Spleen (tissue), 11 donors: Measurements from ENCODE around the gene CMYA5. TPM values are rescaled to one million over a fixed set of nuclear protein-coding genes. Genes with fewer than 3 reads are reported as not detected.

Experiments
- DNase-seq: peaks from one replicate; pipeline ENCODE4 v3.0.0-alpha.2; 2020
- H3K27ac ChIP-seq, 8 donors: fragments of 200-600 bp; sonication (generic) in 7 of 8; 1 replicate in 4 of 8; 2 replicates in 4 of 8; pipeline versions ENCODE4 v1.5.0 to v1.8.0; 2016 to 2021; ENCODE audit warnings: inconsistent platforms in 4 of 8, mild to moderate bottlenecking in 4 of 8, moderate library complexity in 1 of 8
- H3K27me3 ChIP-seq, 7 donors: fragments of 200-600 bp; sonication (generic) in 6 of 7; replicated peaks in 1 of 7; 1 replicate in 4 of 7; 2 replicates in 3 of 7; pipeline versions ENCODE4 v1.5.0 to v1.8.0; 2016 to 2021; ENCODE audit warnings: inconsistent platforms in 3 of 7, mild to moderate bottlenecking in 1 of 7
- H3K36me3 ChIP-seq, 6 donors: fragments of 200-600 bp; sonication (generic) in 5 of 6; 1 replicate in 4 of 6; 2 replicates in 2 of 6; pipeline versions ENCODE4 v1.5.0 to v1.8.0; 2016 to 2021; ENCODE audit warnings: inconsistent platforms in 2 of 6
- H3K4me1 ChIP-seq, 6 donors: fragments of 200-600 bp; sonication (generic) in 5 of 6; 1 replicate in 3 of 6; 2 replicates in 3 of 6; pipeline versions ENCODE4 v1.5.0 to v1.8.0; 2016 to 2021; ENCODE audit warnings: inconsistent platforms in 3 of 6
- H3K4me3 ChIP-seq, 8 donors: fragments of 200-600 bp; sonication (generic) in 7 of 8; 1 replicate in 4 of 8; 2 replicates in 4 of 8; pipeline versions ENCODE4 v1.5.0 to v1.8.0; 2016 to 2021; ENCODE audit warnings: inconsistent platforms in 4 of 8, mild to moderate bottlenecking in 4 of 8, moderate library complexity in 2 of 8
- H3K9me3 ChIP-seq, 8 donors: fragments of 200-600 bp; sonication (generic) in 7 of 8; 1 replicate in 4 of 8; 2 replicates in 4 of 8; pipeline versions ENCODE4 v1.5.0 to v1.8.0; 2016 to 2021; ENCODE audit warnings: inconsistent platforms in 4 of 8
- POLR2A ChIP-seq, 3 donors: fragments of 450-650 bp; IDR thresholded peaks; one replicate each; pipeline ENCODE4 v1.5.1; 2017; ENCODE audit warnings: antibody characterized with exemption in 3 of 3, mild to moderate bottlenecking in 1 of 3
- POLR2AphosphoS5 ChIP-seq, 3 donors: sonication (generic); formaldehyde crosslinking; IDR thresholded peaks; one replicate each; pipeline ENCODE4 v1.5.1; 2017; ENCODE audit warnings: antibody characterized with exemption in 3 of 3
- WGBS, 5 donors: extraction: QIAGEN DNeasy Blood & Tissue Kit in 3 of 5; methylation state at CpG; one replicate each; pipeline versions ENCODE4 v1.1.5 to v1.1.7; 2013 to 2018; 5-methylcytosine and 5-hydroxymethylcytosine counted together
- intact Hi-C: fragments of 100-400 bp; cut with DNase I; formaldehyde crosslinking; loops from one replicate; pipeline ENCODE4 v1.15.0; 2023; ENCODE audit warnings: low total_unique reads
- polyA plus RNA-seq, 3 donors: library from polyadenylated mRNA; stranded (reverse); fragments of 200-250 nt; gene quantifications; one replicate each; pipeline ENCODE4 v1.2.1, GENCODE V29; 2013
- total RNA-seq, 7 donors: library from RNA; depleted of rRNA in 3 of 7; stranded (reverse); fragments of >200 nt in 3 of 7; fragmentation: NEBNext Ultra II Directional in 4 of 7; extraction: Animal tissue kit (Norgen Biotek cat#: 25700) in 4 of 7; gene quantifications; one replicate each; pipeline versions ENCODE4 v1.1.0 to v1.2.1, GENCODE V29; 2016 to 2021
- TF ChIP-seq, protein P1 (sequence below), 11 experiments: fragments of 200-600 bp in 7 of 11; fragments of 450-650 bp in 4 of 11; sonication (generic) in 4 of 11; IDR thresholded peaks in 8 of 11; conservative IDR thresholded peaks in 3 of 11; 1 replicate in 7 of 11; 2 replicates in 4 of 11; pipeline versions ENCODE4 v1.4.0 to v1.8.0; 2016 to 2021; ENCODE audit warnings: antibody characterized with exemption in 11 of 11, inconsistent platforms in 4 of 11, mild to moderate bottlenecking in 1 of 11
- donor health status: healthy with polysubstance abuse.
- donor health status: DM: no; HTN: no; CAD: no; lungs with moderate emphysema.
- donor health status: DM: no; HTN: no; CAD: no.
- donor health status: Bipolar disorder and iron deficiency.
- donor health status: healthy.
- donor health status: DM: no; HTN: no; CAD: no.
- donor health status: DM: yes; HTN: yes; CAD: no.

Gene CMYA5
- total and polyA plus RNA-seq, 10 donors: 0.13 to 0.85 (median 0.28) TPM

DNA sequence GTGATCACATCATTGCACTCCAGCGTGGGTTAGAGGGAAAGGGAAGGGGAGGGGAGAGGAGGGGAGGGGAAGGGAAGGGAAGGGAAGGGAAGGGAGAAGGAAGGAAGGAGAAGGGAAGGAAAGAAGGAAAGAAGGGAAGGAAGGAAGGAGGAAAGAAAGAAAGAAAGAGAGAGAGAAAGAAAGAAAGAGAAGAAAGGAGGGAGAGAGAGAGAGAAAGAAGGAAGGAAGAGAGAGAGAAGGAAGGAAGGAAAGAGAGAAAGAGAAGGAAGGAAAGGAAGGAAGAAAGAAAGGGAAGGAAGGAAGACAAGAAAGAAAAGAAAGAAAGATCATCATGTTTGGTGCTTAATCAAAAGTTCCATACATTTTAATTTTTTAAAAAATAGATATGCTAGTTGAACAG lies 136.2 kb downstream of the CMYA5 start:
- Histone ChIP-seq H3K27me3 (peaks cover 0 to 13% (median 0%) of the 10 kb centered on the region in 7 donors), H3K9me3 (no peaks in the 10 kb centered on the region), H3K4me3 (no peak overlapping the region), H3K4me1 (no peaks in the 10 kb centered on the region), H3K36me3 (no peaks in the 10 kb centered on the region), H3K27ac (no peak overlapping the region)
- no peak for DNase-seq
- intact Hi-C loops: no loop called here
- TF ChIP-seq POLR2A (IDR thresholded peaks at IDR 0.05) (no peak), POLR2AphosphoS5 (IDR thresholded peaks at IDR 0.05) (no peak)
- TF ChIP-seq, protein P1, sequence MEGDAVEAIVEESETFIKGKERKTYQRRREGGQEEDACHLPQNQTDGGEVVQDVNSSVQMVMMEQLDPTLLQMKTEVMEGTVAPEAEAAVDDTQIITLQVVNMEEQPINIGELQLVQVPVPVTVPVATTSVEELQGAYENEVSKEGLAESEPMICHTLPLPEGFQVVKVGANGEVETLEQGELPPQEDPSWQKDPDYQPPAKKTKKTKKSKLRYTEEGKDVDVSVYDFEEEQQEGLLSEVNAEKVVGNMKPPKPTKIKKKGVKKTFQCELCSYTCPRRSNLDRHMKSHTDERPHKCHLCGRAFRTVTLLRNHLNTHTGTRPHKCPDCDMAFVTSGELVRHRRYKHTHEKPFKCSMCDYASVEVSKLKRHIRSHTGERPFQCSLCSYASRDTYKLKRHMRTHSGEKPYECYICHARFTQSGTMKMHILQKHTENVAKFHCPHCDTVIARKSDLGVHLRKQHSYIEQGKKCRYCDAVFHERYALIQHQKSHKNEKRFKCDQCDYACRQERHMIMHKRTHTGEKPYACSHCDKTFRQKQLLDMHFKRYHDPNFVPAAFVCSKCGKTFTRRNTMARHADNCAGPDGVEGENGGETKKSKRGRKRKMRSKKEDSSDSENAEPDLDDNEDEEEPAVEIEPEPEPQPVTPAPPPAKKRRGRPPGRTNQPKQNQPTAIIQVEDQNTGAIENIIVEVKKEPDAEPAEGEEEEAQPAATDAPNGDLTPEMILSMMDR (IDR thresholded peaks at IDR 0.05 in 8 of 11, conservative IDR thresholded peaks at IDR 0.05 in 3 of 11): no peak
- 73 to 83% (median 74%) methylated on average over 1 of the region's 1 CpG for WGBS, 5 donors

DNA sequence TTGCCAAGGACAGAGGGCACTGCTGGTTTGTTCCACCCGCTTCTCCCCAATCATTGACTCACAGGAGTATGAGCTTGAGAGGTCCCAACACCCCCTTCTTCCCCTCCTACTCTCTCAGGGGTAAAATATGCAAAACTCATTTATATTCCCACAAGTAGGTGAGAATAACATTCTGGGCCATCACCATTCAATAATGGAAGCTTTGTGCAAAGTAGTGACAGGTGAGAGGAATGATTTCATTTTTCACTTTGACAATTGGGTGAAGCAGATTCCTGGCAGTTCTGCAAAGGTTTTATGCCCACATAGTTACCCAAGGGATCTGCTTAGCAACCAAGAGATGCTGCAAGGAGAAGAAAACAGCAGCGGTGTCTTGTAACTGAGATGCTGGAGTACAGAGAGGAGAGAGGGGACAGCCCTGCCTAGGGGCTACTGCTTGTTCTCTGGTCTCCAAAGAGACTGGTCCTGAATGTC lies 137.6 kb downstream of the CMYA5 start:
- no peaks in the 10 kb centered on the region for H3K9me3 ChIP-seq
- H3K4me3 ChIP-seq: no peak overlapping the region
- WGBS, 5 donors: 93 to 100% (median 96%) methylated on average over 2 of the region's 2 CpGs
- peaks cover 0 to 10% (median 0%) of the 10 kb centered on the region in 6 donors for H3K4me1 ChIP-seq
- H3K27me3 ChIP-seq: peaks cover 0 to 13% (median 0%) of the 10 kb centered on the region in 7 donors
- H3K36me3 ChIP-seq: no peaks in the 10 kb centered on the region
- TF ChIP-seq POLR2A (IDR thresholded peaks at IDR 0.05) (no peak), POLR2AphosphoS5 (IDR thresholded peaks at IDR 0.05) (no peak)
- TF ChIP-seq, protein P1 (IDR thresholded peaks at IDR 0.05 in 8 of 11, conservative IDR thresholded peaks at IDR 0.05 in 3 of 11): no peak
- intact Hi-C loops: no loop called here
- H3K27ac ChIP-seq: no peak overlapping the region
- DNase-seq: no peak

DNA sequence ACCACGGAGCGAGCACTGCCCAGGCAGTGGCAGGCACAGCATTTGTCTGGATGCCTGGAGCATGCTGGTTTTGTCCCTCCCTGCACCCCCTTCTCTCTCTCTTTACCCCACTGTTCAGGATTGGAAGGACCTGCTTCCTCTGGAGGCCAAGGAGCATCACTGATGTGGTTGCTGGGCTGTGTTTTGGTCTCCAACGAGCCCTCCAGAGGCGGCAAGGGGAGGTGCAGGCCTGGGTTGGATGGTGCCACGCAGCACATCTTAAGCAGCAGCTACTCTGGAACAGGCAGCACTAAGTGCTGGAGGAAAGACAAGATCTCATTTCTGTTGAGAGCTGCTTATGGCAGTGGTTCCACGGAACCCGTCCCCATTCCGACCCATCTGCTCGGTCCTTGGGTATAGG lies 139.6 kb downstream of the CMYA5 start:
- WGBS, 5 donors: 67 to 77% (median 71%) methylated on average over 9 of the region's 9 CpGs
- no peaks in the 10 kb centered on the region for H3K9me3 ChIP-seq
- H3K27ac ChIP-seq: no peak overlapping the region
- TF ChIP-seq POLR2A (IDR thresholded peaks at IDR 0.05): no peak
- H3K4me1 ChIP-seq: peaks cover 0 to 11% (median 0%) of the 10 kb centered on the region in 6 donors
- intact Hi-C loops: no loop called here
- no peak for DNase-seq
- peaks cover 0 to 13% (median 0%) of the 10 kb centered on the region in 7 donors for H3K27me3 ChIP-seq
- H3K4me3 ChIP-seq: no peak overlapping the region
- no peaks in the 10 kb centered on the region for H3K36me3 ChIP-seq

DNA sequence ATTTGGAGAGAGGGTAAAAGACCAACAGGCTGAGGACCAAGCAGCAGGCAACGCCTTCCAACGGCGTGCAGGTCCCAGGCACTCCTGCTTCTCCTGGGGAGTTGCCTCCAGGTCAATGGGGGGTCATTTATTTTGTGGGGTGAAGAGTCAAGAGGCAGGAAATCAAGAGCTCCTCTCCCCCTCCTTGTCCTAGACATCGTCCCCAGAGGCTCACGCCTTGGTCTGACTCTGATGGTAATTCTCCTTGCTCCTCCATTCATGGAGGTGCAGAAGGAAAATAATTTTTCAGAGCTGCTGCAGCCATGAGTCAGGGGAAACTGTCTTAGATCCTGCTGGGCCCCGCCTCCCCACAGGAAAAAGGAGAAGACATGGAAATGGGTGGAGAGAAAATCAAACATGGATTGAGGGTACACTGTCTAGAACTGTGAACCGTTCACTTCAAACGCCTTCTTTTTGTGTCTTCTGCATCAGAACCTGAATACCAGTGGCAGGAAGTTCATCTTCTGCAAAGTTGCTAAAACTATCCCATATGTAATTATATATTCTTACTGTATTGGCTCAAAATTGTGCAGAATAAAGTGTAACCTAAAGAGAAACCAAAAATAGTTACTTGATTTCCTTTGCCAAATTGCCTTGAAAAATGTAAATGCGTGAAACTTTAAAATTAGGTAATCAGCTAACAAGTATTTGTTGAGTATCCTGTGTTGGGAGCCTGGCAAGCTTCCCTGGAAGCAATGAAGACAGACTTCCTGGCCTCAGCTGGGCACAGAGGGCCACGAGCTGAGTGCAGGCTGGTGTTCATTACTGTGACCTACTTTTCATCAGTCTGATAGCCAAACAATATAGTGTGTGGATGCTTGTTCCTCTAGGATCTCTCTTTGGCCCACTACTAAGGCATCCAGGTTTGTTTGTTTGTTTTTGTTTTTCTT lies 142.0 kb downstream of the CMYA5 start:
- 53 to 72% (median 65%) methylated on average over 10 of the region's 10 CpGs for WGBS, 5 donors
- H3K27me3 ChIP-seq: peaks cover 0 to 13% (median 0%) of the 10 kb centered on the region in 7 donors
- H3K36me3 ChIP-seq: no peaks in the 10 kb centered on the region
- TF ChIP-seq POLR2A (IDR thresholded peaks at IDR 0.05) (no peak), POLR2AphosphoS5 (IDR thresholded peaks at IDR 0.05) (no peak)
- TF ChIP-seq, protein P1 (IDR thresholded peaks at IDR 0.05 in 8 of 11, conservative IDR thresholded peaks at IDR 0.05 in 3 of 11): no peak
- intact Hi-C loops: no loop called here
- no peak overlapping the region for H3K4me3 ChIP-seq
- peaks cover 0 to 11% (median 0%) of the 10 kb centered on the region in 6 donors for H3K4me1 ChIP-seq
- no peak overlapping the region for H3K27ac ChIP-seq
- H3K9me3 ChIP-seq: no peaks in the 10 kb centered on the region
- DNase-seq: no peak
